ENCODE results near the gene DOCK1.

GRCh38 chr10:127132451-127132850, 227.2 kb downstream of the DOCK1 start:
- TF ChIP-seq EZH2 (IDR thresholded peaks at IDR 0.05; ENCODE audit: borderline replicate concordance, insufficient read depth, low read length, poor library complexity, severe bottlenecking) (no peak), CTCF (IDR thresholded peaks at IDR 0.05; ENCODE audit: poor library complexity, severe bottlenecking) (no peak), MXI1 (conservative IDR thresholded peaks at IDR 0.05; ENCODE audit: poor library complexity, severe bottlenecking) (no peak), EP300 (conservative IDR thresholded peaks at IDR 0.05; ENCODE audit: poor library complexity, severe bottlenecking) (no peak), POLR2AphosphoS5 (IDR thresholded peaks at IDR 0.05) (no peak)

All from neural cell (in vitro differentiated cells).